Liver (tissue), 9 donors: ENCODE measurements around the gene SAA4. TPM values are rescaled to one million over a fixed set of nuclear protein-coding genes. Genes with fewer than 3 reads are reported as not detected.
"Not testable (repeated sequence)": the region's sequence is repeated elsewhere in the genome, so short reads cannot be mapped to it uniquely, and the experiment has no call there.

Source experiments
- DNase-seq: peaks from one replicate; pipeline ENCODE4 v3.0.0-alpha.2; 2017; ENCODE audit warnings: low spot score
- H3K27ac ChIP-seq, 2 donors: one replicate each; pipeline ENCODE4 v1.7.0; 2013; ENCODE audit warnings: inconsistent platforms in 2 of 2, low read length in 2 of 2, control low read depth in 1 of 2, low read depth in 1 of 2, mild to moderate bottlenecking in 1 of 2
- H3K27me3 ChIP-seq, 4 donors: one replicate each; pipeline versions ENCODE4 v1.6.1 to v1.7.0; 2013; ENCODE audit warnings: low read length in 3 of 4, inconsistent platforms in 1 of 4, mild to moderate bottlenecking in 1 of 4, moderate library complexity in 1 of 4; ENCODE audit not compliant: control insufficient read depth in 4 of 4, insufficient read depth in 4 of 4
- H3K36me3 ChIP-seq, 4 donors: one replicate each; pipeline versions ENCODE4 v1.6.1 to v1.7.0; 2013; ENCODE audit warnings: low read length in 3 of 4, mild to moderate bottlenecking in 3 of 4, low read depth in 1 of 4, moderate library complexity in 1 of 4; ENCODE audit not compliant: control insufficient read depth in 4 of 4, insufficient read depth in 3 of 4
- H3K4me1 ChIP-seq, 4 donors: one replicate each; pipeline versions ENCODE4 v1.6.1 to v1.7.0; 2013; ENCODE audit warnings: low read length in 3 of 4, mild to moderate bottlenecking in 3 of 4, moderate library complexity in 1 of 4; ENCODE audit not compliant: control insufficient read depth in 4 of 4, insufficient read depth in 4 of 4
- H3K4me3 ChIP-seq, 3 donors: one replicate each; pipeline versions ENCODE4 v1.6.1 to v1.7.0; 2013; ENCODE audit warnings: low read length in 3 of 3, control low read depth in 1 of 3, low read depth in 1 of 3, mild to moderate bottlenecking in 1 of 3
- H3K9ac ChIP-seq, 2 donors: one replicate each; pipeline ENCODE4 v1.7.0; 2013; ENCODE audit warnings: low read length in 2 of 2, mild to moderate bottlenecking in 2 of 2, moderate library complexity in 2 of 2, control low read depth in 1 of 2, low read depth in 1 of 2
- H3K9me3 ChIP-seq, 4 donors: one replicate each; pipeline versions ENCODE4 v1.6.1 to v1.7.0; 2013; ENCODE audit warnings: low read length in 3 of 4; ENCODE audit not compliant: control insufficient read depth in 4 of 4
- EGR1 ChIP-seq, 2 donors: IDR thresholded peaks; 2 replicates each; pipeline ENCODE4 v1.6.1; 2016 to 2018; ENCODE audit warnings: antibody characterized with exemption in 2 of 2, low read depth in 2 of 2
- FOXA2 ChIP-seq: IDR thresholded peaks from 2 replicates; pipeline ENCODE4 v1.6.1; 2016; ENCODE audit warnings: antibody characterized with exemption
- GABPA ChIP-seq, 2 donors: IDR thresholded peaks in 1 of 2; conservative IDR thresholded peaks in 1 of 2; 2 replicates each; pipeline ENCODE4 v1.6.1; 2016; ENCODE audit warnings: antibody characterized with exemption in 2 of 2, mild to moderate bottlenecking in 1 of 2, moderate library complexity in 1 of 2
- HNF4A ChIP-seq, 2 donors: conservative IDR thresholded peaks; 2 replicates each; pipeline ENCODE4 v1.6.1; 2016; ENCODE audit warnings: antibody characterized with exemption in 2 of 2, mild to moderate bottlenecking in 2 of 2
- JUND ChIP-seq, 2 donors: IDR thresholded peaks; 2 replicates each; pipeline ENCODE4 v1.6.1; 2016; ENCODE audit warnings: antibody characterized with exemption in 2 of 2
- NR2F2 ChIP-seq: IDR thresholded peaks from 2 replicates; pipeline ENCODE4 v1.6.1; 2016; ENCODE audit warnings: antibody characterized with exemption
- RAD21 ChIP-seq, 2 donors: IDR thresholded peaks; 2 replicates each; pipeline ENCODE4 v1.6.1; 2016; ENCODE audit warnings: antibody characterized with exemption in 2 of 2, mild to moderate bottlenecking in 2 of 2
- RXRA ChIP-seq, 2 donors: IDR thresholded peaks; 2 replicates each; pipeline ENCODE4 v1.6.1; 2017 to 2018; ENCODE audit warnings: antibody characterized with exemption in 2 of 2, mild to moderate bottlenecking in 1 of 2
- SP1 ChIP-seq: IDR thresholded peaks from 2 replicates; pipeline ENCODE4 v1.6.1; 2018; ENCODE audit warnings: antibody characterized with exemption, mild to moderate bottlenecking
- YY1 ChIP-seq: IDR thresholded peaks from 2 replicates; pipeline ENCODE4 v1.6.1; 2016; ENCODE audit warnings: antibody characterized with exemption, mild to moderate bottlenecking
- ZBTB33 ChIP-seq: IDR thresholded peaks from 2 replicates; pipeline ENCODE4 v1.6.1; 2016; ENCODE audit warnings: antibody characterized with exemption
- WGBS: extraction: QIAGEN DNeasy Blood & Tissue Kit; methylation state at CpG from one replicate; pipeline ENCODE4 v1.1.7; 2013; 5-methylcytosine and 5-hydroxymethylcytosine counted together
- polyA plus RNA-seq, 2 donors: library from polyadenylated mRNA; stranded (reverse) in 1 of 2; unstranded in 1 of 2; fragments of 200-250 nt in 1 of 2; fragments of >200 nt in 1 of 2; fragmentation: Nextera tagmentation in 1 of 2; extraction: Ambion mirVana in 1 of 2; gene quantifications; one replicate each; pipeline versions ENCODE4 v1.2.1 to v1.2.3, GENCODE V29; 2013 to 2015
- total RNA-seq, 2 donors: library from RNA; depleted of rRNA; stranded (reverse); fragments of >200 nt; gene quantifications; one replicate each; pipeline ENCODE4 v1.2.3, GENCODE V29; 2014
- TF ChIP-seq, protein P1 (sequence below): fragments of 150-350 bp; IDR thresholded peaks from 2 replicates; pipeline ENCODE4 v1.5.1; 2017; ENCODE audit warnings: improper control_type of control experiment, low read depth, low read length; ENCODE audit not compliant: missing input control
- TF ChIP-seq, protein P2 (sequence below): IDR thresholded peaks from 2 replicates; pipeline ENCODE4 v1.6.1; 2016; ENCODE audit warnings: antibody characterized with exemption
- TF ChIP-seq, protein P3 (sequence below): IDR thresholded peaks from 2 replicates; pipeline ENCODE4 v1.6.1; 2016; ENCODE audit warnings: antibody characterized with exemption
- donor health status: healthy.
- donor health status: healthy.
- donor health status: healthy.
- donor health status: healthy.
- donor health status: healthy.

SAA4 gene
- total and polyA plus RNA-seq, 4 donors: 84.9 to 4,017 (median 1,127) TPM

DNA sequence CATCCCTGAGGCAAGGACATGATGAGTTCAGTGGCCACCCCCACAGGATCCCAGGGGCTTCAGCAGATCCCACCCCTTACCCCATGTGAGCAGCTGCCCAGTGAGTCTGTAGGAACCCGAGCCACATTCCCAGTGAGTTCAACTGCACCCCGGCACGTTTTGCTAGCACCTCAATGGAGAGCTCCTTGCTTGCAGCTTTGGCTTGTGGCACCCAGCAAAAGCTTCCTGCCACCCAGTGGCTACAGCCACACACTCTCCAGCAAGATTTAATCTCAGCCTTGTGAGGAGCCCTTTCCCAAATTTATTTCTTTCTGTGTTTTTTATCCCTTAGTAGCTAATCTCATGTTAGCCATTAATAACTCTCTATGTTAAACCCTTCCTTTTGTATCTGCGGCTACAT, 33.5 kb upstream of the SAA4 start:
- Histone ChIP-seq H3K4me1 (peaks cover 3 to 10% (median 4%) of the 10 kb centered on the region in 4 donors), H3K27ac (peak overlapping the region in 1 of 2 donors; percentile 37), H3K4me3 (no peak overlapping the region), H3K36me3 (no peaks in the 10 kb centered on the region), H3K9me3 (no peaks in the 10 kb centered on the region), H3K9ac (no peak overlapping the region), H3K27me3 (no peaks in the 10 kb centered on the region)
- WGBS: 79% methylated on average over 4 of the region's 4 CpGs
- no peak for DNase-seq
- TF ChIP-seq, protein P1, sequence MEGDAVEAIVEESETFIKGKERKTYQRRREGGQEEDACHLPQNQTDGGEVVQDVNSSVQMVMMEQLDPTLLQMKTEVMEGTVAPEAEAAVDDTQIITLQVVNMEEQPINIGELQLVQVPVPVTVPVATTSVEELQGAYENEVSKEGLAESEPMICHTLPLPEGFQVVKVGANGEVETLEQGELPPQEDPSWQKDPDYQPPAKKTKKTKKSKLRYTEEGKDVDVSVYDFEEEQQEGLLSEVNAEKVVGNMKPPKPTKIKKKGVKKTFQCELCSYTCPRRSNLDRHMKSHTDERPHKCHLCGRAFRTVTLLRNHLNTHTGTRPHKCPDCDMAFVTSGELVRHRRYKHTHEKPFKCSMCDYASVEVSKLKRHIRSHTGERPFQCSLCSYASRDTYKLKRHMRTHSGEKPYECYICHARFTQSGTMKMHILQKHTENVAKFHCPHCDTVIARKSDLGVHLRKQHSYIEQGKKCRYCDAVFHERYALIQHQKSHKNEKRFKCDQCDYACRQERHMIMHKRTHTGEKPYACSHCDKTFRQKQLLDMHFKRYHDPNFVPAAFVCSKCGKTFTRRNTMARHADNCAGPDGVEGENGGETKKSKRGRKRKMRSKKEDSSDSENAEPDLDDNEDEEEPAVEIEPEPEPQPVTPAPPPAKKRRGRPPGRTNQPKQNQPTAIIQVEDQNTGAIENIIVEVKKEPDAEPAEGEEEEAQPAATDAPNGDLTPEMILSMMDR: peak; percentile 37
- TF ChIP-seq GABPA (IDR thresholded peaks at IDR 0.05 in 1 of 2, conservative IDR thresholded peaks at IDR 0.05 in 1 of 2): no peak
- no peak for TF ChIP-seq ZBTB33
- TF ChIP-seq RAD21 (IDR thresholded peaks at IDR 0.05): peak; percentile 65 to 74

GRCh38 chr11:18269252-18269651, 32.6 kb upstream of the SAA4 start:
- not testable (repeated sequence) for H3K9me3 ChIP-seq, H3K27me3 ChIP-seq, DNase-seq, H3K36me3 ChIP-seq, H3K9ac ChIP-seq, H3K27ac ChIP-seq, H3K4me3 ChIP-seq
- peaks cover 3 to 10% (median 4%) of the 10 kb centered on the region in 4 donors for H3K4me1 ChIP-seq
- WGBS: 90% methylated on average over 3 of the region's 5 CpGs

DNA sequence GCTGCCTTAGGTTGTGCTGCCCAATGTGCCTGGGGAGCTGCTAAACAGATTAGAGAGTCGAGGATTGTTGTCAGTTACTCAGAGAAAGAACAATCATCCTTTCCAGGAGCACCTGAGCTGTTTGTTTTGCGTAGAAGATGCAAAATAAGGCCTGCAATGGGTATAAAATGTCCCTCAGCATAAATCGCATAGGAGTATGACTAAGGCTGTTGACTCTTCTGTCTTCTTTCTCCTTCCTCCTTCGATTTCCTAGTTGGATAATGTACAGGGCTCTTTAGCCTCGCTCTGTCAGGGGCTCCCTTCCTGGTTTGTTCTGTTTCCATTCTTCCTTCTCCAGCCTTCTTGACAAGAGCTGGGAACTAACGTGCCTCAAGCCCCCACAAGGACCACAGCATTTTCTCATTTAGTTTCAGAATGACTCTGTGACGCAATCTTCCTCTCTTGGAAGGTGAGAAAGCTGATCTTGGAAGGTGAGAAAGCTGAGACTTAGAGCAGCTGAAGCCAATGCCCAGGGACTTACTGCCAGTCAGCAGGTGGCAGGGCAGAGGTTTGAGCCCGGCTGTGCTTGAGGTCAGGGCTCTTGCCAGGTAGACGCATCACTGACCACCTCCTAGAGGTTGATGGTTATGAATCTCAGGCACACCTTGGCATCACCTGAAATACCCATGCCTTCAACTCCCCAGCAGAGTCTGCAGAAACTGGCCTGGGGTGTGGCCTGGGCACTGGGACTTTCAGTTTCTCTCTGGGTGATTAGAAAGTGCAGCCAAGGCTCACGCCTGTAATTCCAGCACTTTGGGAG, 30.9 kb upstream of the SAA4 start:
- not testable (repeated sequence) for H3K36me3 ChIP-seq, H3K9ac ChIP-seq, H3K27ac ChIP-seq, H3K27me3 ChIP-seq, H3K9me3 ChIP-seq, DNase-seq, H3K4me3 ChIP-seq
- H3K4me1 ChIP-seq: peaks cover 3 to 10% (median 4%) of the 10 kb centered on the region in 4 donors
- WGBS: 83% methylated on average over 5 of the region's 10 CpGs

DNA sequence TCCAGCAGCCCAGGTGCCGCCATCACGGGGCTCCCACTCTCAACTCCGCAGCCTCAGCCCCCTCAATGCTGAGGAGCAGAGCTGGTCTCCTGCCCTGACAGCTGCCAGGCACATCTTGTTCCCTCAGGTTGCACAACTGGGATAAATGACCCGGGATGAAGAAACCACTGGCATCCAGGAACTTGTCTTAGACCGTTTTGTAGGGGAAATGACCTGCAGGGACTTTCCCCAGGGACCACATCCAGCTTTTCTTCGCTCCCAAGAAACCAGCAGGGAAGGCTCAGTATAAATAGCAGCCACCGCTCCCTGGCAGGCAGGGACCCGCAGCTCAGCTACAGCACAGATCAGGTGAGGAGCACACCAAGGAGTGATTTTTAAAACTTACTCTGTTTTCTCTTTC, 29.3 kb upstream of the SAA4 start, which contains the start of gene SAA1:
Gene SAA1, plus strand, starts transcription at position 316 of the 400 bp plus-strand sequence. CDS start 624 bp downstream, outside the sequence.
- Histone ChIP-seq H3K36me3 (no peaks in the 10 kb centered on the region), H3K9me3 (no peaks in the 10 kb centered on the region), H3K27ac (no peak within 1 kb of the TSS), H3K27me3 (no peaks in the 10 kb centered on the region), H3K9ac (no peak within 1 kb of the TSS), H3K4me3 (no peak within 1 kb of the TSS), H3K4me1 (peaks cover 3 to 13% (median 4%) of the 10 kb centered on the region in 4 donors)
- WGBS: 37% methylated on average over 8 of the region's 8 CpGs
- no peak for DNase-seq
- TF ChIP-seq, protein P2, sequence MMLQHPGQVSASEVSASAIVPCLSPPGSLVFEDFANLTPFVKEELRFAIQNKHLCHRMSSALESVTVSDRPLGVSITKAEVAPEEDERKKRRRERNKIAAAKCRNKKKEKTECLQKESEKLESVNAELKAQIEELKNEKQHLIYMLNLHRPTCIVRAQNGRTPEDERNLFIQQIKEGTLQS: no peak
- TF ChIP-seq EGR1 (IDR thresholded peaks at IDR 0.05; ENCODE audit: low read depth in 2 of 2) (no peak), RXRA (IDR thresholded peaks at IDR 0.05) (peak; percentile 76 to 81), ZBTB33 (no peak), SP1 (peak; percentile 44), JUND (IDR thresholded peaks at IDR 0.05) (peak; percentile 33 to 56), FOXA2 (no peak), RAD21 (IDR thresholded peaks at IDR 0.05) (no peak), HNF4A (conservative IDR thresholded peaks at IDR 0.05) (peak; percentile 61 to 68), YY1 (peak; percentile 32), NR2F2 (no peak)
- TF ChIP-seq, protein P3, sequence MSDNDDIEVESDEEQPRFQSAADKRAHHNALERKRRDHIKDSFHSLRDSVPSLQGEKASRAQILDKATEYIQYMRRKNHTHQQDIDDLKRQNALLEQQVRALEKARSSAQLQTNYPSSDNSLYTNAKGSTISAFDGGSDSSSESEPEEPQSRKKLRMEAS: peak; percentile 24
